NK-92 (cell line): ENCODE results near the gene CFAP45.

Experiments used
- DNase-seq: peaks from one replicate; lab custom pipeline; 2025; ENCODE audit not compliant: unreplicated experiment; lab: John Stamatoyannopoulos, UW

The CFAP45 gene

GRCh38 chr1:159936273-159936904 lies 36.4 kb upstream of the CFAP45 start:
- DNase-seq = no peak

DNA sequence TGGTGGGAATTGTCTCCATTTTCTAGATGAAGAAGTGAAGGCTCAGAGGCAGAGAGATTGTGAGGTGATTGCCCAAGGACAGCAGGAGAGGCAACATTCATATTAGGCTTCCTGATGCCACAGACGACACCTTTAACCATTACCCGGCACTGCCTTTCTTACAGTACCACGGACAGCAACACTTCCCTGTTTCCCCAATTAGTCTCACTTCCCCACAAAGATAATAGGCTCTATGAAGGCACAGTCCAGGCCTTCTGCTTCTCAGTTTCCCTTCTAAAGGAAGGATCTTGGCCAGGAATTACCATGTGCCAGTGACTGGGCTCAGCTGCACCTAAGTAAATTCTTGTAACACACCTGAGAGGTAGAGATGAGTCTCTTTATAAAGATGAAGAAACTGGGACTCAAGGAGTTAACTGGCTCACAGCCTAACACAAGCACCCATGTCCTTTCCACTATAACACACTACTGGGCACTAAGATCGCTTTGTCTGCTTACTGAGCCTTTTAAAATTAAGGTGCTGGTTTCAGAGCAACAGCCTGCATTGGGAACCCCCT lies 35.8 kb upstream of the CFAP45 start:
- DNase-seq = no peak

GRCh38 chr1:159935305-159935704 lies 35.3 kb upstream of the CFAP45 start:
- DNase-seq = no peak

- DNase-seq = no peak
Observed at GRCh38 chr1:159934136-159935039, 34.4 kb upstream of the CFAP45 start.

DNA sequence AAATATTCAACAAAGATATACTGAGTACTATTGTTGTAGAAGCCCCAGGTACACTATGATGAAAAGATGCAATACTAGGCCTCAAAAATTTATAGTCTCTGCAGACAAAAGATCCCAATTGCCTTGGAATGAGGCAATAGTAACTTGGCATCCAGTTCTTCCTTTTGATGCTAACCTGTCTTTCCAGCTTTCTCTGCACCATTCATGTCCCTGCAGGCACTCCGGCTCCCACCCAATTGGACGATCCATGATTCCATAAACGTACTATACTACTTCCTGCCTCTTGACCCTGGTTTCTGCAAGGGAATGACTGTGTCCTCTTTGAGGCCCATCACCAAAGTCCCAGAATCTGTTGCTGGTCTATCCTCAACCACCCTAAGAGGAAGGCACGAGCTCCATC lies 33.4 kb upstream of the CFAP45 start:
- DNase-seq = no peak

- DNase-seq = no peak
Observed at GRCh38 chr1:159932296-159933285, 32.6 kb upstream of the CFAP45 start.

DNA sequence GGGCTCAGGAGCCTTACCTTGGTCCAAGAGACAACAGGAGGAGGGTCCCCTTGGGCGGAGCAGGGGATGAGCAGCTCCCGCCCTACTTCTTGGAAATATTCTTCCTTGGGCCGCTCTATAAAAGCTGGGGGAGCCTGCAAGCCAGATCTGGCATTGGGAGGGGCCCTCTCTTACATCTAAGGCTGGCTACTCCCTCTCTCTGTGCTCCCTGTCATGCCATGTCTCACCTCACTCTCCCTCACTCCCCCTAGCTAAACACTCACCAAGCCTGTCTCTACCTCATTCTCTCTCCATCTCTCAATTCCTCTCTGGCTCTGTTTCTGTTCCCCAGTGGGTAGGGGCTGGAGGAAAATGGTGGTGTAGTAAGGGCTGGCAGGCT lies 31.8 kb upstream of the CFAP45 start:
- DNase-seq = no peak

- DNase-seq = no peak
Observed at GRCh38 chr1:159931101-159931794, 31.3 kb upstream of the CFAP45 start.

DNA sequence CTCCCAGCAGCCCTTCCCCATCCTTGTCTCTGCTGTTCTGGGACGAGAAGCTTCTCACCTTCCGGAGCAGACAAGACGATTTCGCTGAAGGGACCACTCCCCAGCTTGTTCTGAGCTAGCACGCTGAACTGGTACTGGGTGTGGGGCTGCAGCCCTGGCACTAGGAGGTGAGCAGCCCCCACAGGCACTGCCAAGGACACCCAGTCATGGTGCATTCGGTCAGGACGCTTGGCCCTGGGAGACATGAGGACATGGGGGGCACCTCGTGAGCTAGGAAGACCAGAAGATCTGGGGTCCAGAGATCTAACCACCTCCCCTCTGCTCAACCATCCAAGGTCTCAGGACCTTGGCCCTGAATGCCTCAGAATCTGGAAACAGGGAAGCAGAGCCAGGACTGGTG lies 30.7 kb upstream of the CFAP45 start:
- no peak for DNase-seq

DNA sequence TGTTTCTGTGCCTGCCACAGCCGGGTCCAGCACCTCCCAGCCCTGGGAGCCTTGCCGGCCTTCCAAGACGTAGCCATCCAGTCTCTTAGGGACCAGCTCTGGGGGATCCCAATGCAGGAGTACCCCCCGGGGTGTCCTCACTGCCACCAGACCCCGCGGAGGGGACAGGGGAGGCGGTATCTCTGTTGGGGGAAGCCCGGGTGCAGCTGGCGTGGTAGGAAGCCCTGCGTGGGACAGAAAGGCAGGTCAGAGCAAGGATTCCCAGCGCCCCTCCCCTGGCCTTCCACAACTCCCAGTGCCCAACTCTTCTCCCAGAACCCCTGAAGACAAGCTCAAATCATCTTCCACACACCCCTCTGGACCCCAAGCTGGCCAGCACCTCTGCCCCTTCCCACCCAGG lies 30.3 kb upstream of the CFAP45 start:
- DNase-seq = no peak

DNA sequence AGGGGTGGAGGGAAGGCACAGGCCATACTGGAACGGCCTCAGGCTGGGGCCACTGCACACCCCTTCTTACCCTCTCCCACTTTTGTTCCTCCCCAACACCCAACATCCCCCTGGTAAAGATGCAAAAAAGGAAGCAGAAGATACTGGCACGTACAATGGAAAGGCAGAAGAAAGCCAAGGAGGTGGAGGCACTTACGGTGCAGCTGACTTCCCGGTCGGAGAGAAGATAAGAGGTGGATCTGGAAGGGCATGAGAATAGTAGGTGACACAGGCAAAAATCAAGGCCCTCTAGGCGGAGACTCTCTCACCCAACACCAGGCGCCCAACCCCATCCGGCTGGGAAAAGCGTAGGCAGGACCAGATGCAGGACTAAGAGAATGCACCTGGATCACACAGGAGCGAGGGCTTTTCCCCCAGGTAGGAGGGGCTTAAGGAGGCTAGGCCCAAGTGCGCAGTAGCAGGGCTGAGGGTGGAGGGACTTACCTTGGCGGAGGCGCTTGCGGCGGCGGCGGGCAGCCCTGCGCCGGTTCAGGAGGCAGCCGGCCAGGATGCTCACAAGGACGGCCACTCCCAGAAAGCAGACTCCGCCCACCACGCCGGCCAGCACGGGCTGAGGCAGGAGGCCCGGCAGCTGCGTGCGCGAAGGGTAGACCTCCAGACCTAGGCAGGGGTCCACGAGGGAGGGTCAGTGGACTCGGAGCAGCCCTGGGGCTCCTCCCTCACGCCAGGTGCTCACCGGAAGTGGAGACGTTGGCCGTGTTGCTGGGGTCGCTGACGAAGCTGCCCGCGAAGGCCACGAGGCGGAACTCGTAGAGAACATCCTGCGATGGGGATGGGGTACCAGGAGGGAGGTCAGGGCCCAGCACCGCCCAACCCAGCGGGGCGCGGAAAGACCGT lies 29.4 kb upstream of the CFAP45 start:
- DNase-seq = no peak

GRCh38 chr1:159928491-159929050 lies 28.6 kb upstream of the CFAP45 start:
- no peak for DNase-seq

DNA sequence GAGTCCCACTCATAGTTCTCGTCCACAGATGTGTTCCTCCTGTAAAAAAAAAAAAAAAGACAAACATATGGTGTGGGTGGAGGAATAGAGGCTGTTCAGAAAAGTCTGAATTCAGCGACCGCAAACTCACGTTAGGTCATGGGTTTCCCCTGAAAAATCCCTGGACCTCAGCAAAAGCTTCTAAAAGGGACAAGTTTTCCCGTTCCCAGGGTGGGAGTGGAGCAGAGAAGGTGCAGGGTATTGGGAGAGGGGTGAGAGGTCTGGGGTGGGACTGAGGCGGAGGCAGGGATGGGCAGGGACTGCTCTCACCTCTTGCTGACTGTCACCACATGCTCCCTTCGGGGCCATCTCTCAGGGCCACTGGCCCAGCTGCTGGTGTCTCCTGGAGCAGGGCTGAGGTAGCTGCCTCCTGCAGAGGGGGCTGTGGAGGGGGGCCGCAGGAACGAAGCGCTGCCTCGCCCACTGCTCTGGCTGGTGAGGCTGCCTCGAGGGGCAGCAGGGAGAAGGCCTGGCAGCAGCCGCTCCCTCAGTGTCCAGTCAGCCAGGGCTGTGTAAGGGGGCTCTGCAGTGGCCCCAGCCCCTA lies 28.0 kb upstream of the CFAP45 start:
- no peak for DNase-seq

GRCh38 chr1:159927211-159927848 lies 27.4 kb upstream of the CFAP45 start:
- no peak for DNase-seq

DNA sequence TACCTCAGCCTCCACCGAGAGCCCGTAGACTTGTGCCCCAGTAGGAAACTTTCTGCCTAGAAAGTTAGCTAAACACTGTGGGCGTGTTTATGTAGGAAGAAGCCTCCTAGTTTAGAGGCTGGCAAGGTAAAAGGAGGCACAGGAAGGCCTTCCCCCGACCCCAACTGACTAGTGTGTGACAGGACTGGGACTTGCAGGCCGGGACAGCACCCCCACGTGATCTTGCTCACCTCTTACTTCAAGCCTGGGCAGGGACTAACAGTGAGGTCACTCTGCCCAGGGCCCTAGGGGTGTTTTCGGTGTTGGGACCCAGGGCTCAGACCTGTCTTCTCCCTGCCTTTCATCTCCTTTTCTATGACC lies 25.7 kb upstream of the CFAP45 start:
- DNase-seq = no peak

- peak; percentile 33 for DNase-seq
Observed at GRCh38 chr1:159924791-159925718, 25.1 kb upstream of the CFAP45 start, which contains the start of gene TAGLN2. TSS of gene TAGLN2 (minus strand) at chr1:159925507. CDS start at chr1:159920509, 4,998 bp downstream.
